COLO668 (cell line): ENCODE data around the gene TPRG1L.
A peak's percentile ranks its signal among the peaks of the same experiment; 100 is the strongest.
"Not testable (repeated sequence)": the region's sequence is repeated elsewhere in the genome, so short reads cannot be mapped to it uniquely, and the experiment has no call there.

Source experiments
- DNase-seq: peaks from one replicate; lab custom pipeline; 2025; ENCODE audit not compliant: unreplicated experiment; lab: John Stamatoyannopoulos, UW

TPRG1L gene

DNA sequence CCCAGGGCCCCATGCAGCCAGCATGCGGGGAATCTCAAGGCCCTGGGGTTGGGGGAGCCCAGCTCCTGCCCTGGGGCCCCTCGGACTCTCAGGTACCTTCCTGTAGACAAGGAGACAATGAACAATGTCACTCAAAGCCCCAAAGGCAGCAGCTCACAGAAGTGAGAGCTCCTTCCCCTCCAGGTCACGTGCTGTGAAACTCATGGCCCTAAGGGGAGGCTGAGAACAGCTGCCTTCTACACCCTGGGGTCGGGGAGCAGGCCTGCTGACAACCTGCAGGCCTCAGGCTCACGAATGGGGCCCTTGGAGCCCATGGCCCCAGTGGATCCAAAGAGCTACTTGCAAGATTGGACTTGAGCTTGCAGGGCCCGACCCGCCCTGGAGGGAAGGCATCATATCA is 16.7 kb upstream of the TPRG1L start:
- DNase-seq = no peak

GRCh38 chr1:3609016-3609768 is 15.6 kb upstream of the TPRG1L start:
- no peak for DNase-seq

GRCh38 chr1:3609769-3610526 is 14.9 kb upstream of the TPRG1L start:
- DNase-seq = no peak

DNA sequence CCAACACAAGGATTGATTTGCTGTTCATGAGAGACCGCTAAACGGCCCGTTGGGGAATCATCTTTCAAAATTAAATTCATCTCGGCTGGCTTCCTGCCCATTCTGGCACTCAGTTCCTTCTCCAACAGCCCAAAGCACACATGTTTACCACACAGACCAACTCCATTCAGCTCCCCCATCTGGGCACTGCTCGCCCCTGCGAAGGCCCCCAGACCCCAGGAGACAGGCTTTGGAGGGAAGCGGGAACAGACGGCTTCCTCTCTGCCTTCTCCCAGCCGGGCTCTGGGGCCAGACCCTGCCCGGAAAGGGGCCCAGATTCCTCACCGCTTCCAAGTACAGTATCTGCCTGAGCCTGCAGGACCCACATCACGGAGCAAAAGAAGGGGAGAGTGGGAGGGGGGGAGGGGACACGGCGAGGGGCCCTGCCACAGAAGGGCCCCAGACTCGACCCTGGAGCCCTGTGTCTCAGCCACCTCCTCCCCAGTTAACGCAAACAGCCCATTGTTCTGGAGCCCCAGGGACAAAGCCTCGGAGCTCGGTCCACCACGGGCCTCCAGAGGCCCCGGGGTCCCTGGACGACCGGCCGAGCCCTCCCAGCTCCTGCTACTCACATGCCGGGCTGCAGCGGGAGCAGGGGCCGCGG is 14.2 kb upstream of the TPRG1L start:
- DNase-seq = no peak

DNA sequence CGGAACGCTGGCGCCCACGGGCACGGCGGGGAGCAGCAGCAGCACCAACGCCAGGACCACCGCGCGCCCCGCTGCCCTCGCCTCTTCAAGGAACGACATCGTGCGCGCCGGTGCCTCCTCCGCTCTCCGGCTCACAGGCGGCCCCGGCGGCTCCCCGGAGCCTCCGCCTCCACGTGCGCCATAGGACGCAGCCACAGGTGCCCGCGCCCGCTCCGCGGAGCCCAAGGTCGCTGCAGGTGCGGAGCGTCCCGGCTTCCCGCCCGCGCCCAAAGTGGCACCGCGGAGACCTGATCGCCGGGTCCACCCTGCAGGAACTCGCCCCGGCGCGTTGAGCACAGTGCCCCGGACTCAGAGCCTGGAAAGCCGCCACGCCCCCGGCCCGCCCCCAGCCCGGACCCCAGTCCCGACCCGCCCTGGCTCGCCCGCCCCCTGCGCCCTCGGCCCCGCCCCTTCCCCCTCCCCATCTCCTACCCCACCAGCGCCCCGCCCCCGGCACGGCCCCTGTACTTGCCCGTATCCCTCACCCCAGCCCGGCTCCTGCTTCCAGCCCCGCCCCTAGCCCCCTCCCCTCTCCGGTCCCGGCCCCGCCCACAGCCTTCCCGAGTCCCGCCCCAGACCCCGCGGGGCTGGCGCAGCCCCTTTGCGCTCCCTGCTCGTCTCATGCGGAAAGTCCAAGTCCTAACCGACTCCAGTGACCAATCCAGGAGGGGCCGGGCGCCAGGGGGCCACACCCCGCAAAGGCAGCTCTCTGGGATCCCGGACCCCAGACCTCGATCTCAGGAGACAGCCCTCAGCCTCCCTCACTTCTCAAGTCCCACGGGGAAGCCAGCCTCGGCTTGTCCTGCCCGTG is 13.4 kb upstream of the TPRG1L start, which contains the start of gene MEGF6:
Gene MEGF6 (minus strand): TSS at position 339 of the 850 bp plus-strand sequence. CDS start 240 bp downstream, at position 99.
- peak; percentile 31 for DNase-seq

DNA sequence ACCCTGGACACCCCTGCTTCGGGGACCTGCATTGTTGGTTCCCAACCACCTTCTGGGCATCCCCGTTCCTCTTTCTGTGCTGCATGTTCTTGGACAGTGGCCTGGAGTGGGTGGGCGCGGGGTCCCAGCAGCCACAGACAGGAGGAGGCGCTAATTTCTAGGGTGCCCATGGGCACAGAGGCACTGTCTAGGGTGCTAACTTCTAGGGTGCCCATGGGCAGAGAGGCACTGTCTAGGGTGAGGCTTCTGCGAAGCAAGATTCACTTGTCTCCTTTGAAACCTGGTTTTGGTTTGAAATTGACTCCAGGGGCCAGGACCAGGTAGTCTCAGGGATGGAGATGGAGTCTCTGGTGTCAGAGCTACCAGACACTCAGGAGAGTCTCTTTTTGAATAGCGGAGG is 12.7 kb upstream of the TPRG1L start:
- no peak for DNase-seq

DNA sequence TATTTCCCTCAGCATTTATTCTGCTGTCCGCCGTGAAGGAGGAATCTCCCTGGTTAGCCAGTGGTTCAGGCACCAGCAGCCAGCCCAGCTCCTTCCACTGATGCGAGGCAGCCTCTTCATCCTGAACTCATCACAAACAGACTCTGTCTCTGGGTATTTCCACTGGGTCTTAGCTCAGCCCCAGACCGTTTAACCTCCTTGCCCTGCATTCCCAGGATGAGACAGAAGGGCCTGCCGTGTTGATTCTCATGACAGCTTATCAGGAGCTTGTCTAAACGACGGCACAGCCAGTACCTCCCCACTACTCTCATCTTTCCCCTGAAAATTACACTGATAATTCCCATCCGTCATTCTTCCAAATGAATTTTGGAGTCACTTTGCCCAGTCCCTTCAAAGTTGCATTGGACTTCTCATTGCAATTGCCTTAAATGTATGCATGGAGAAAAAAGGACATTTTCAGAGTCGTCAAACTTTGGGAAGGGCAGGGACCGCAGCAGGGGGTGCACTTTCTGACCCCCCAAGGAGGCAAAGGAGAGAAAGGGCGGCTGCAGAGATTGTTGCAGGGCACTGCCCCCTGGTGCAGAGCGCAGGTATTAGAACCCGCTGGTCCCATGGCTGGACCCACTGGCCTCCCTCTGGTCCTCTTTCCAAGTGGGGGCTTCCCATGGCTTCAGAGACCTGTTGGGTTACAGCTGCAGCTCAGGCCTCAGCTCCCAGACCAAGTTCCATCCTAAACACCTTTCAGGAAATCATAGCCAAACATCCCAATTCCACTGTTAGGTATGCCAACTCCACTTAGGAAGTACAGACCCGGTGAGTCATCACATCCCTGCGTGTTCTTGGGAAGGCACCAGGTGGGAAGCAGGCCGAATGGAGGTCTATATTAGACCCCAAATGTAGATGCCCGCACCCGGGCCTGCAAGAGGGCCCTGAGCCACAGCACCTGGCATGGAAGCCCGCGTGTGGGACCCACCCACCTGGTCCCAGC is 9.8 kb upstream of the TPRG1L start:
- DNase-seq = peak; percentile 49

DNA sequence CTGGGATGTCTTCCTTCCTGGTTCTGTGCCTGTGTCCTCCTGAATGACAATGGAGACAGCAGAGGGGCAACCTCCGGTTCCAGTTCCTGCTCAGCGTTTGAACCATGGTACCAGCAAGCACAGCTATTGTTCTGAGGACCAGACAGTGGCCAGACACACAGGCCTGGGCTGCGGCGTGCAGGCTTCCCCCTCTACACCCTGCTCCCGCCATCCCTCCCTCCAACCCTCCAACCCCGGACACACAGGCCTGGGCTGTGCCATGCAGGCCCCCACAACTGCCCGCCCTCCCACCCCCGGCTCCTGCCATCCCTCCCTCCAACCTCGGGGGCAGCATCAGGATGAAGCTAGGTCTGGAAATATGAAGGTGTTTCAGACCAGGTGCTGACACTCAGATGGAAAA is 8.0 kb upstream of the TPRG1L start:
- DNase-seq = no peak

DNA sequence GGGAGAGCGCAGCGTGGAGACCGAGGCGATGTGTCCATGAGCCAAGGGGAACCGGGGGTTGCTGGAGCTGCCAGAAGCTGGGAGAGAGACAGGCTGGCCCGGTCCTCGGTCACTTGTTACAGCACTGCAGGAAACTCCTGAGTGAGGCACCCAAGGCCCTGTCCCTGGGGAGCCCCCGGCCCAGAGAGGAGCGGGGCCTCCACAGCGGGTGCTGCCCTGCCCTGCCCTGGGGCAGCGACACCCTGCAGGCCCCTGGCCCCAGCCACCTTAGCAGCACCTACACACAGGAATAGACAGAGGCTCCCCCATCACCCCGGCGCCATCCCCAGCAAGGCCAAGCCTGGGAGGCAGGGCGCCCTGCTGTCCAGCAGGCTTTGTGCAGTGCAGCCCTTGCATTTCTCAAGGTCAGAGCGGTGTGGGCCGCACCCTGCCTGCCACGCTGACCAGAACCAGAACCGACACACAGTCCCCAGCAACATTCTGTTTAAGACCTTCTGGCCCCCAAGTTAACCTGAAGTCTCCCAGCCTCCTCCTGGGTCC is 6.9 kb upstream of the TPRG1L start:
- no peak for DNase-seq

DNA sequence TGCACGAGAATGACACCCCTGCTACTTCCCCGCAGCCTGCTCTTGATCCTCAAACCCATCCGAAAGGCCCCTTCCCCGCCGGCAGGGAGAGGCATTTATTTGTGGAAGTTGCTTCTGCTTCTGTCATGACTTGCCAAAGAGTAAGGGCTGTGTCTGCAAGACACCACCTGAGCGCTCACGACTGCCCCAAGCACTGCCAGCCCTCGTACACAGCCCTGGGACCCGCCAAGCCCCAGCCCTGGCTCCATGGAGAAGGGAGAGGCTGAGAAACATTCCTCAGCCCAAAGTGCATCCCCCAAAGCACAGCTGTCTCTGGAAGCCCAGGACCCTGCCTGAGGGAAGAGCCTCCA is 6.3 kb upstream of the TPRG1L start:
- no peak for DNase-seq

DNA sequence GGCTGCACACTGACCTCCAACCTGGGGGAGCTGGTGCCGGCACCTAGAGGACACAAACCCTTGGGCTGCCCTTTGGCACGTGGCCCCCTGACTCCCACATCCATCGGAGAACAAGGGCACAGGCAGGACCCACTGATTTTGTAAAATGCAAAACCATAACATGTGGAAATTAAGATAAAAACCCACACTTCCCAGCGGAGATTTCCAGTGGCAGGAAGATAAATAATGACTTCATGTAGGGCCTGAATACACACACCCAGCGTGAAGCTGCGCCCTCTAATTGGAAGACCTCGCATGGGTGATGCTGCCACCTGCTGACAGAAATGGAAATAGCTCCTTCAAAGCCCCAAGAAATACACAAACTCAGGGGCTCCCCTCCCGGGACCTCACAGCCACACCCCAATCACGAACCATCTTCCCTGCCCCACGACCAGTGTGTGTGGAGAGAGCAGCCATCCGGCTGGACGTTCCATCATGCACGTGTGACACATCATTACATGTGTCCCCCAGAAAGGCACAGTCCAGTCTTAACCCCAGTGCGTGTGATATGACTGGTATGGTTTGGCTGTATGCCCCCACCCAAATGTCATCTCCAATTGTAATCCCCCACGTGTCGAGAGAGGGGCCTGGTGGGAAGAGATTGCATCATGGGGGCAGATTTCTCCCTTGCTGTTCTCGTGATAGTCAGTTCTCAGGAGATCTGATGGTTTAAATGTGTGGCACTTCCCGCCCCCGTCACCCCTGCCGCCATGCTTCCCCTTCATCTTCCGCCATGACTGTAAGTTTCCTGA is 5.7 kb upstream of the TPRG1L start:
- peak; percentile 89 for DNase-seq

- DNase-seq = peak; percentile 67
Measured at GRCh38 chr1:3620708-3621107, 4.1 kb upstream of the TPRG1L start.

- peak; percentile 67 for DNase-seq
Measured at GRCh38 chr1:3621151-3621671, 3.6 kb upstream of the TPRG1L start.

DNA sequence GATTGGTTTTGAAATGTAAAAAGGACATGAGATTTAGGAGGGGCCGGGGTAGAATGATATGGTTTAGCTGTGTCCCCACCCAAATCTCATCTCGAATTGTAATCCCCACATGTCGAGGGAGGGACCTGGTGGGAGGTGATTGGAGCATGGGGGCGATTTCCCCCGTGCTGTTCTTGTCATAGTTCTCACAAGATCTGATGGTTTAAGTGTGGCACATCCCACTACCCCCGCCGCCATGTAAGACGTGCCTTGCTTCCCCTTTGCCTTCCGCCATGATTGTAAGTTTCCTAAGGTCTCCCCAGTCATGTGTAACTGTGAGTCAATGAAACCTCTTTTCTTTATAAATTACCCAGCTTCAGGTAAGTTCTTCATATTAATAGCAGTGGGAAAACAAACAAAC is 2.7 kb upstream of the TPRG1L start:
- DNase-seq = not testable (repeated sequence)

GRCh38 chr1:3623441-3624199 is 1.2 kb upstream of the TPRG1L start:
- no peak for DNase-seq

GRCh38 chr1:3625151-3625907 is 514 bp downstream of the TPRG1L start:
- peak; percentile 78 for DNase-seq

GRCh38 chr1:3626025-3626424 is 1.2 kb downstream of the TPRG1L start:
- DNase-seq = no peak
